Neural cell (in vitro differentiated cells): ENCODE measurements around the gene COPB2. TPM values are rescaled to one million over a fixed set of nuclear protein-coding genes. Genes with fewer than 3 reads are reported as not detected.

ENCODE experiments used
- H2AFZ ChIP-seq: fragments of 200-600, 300-800 bp; sonication (generic), shearing (Covaris generic); 2 replicates; pipeline ENCODE4 v1.6.0; 2014; ENCODE audit warnings: low read depth, mild to moderate bottlenecking, antibody characterized with exemption, low read length, moderate library complexity
- H3F3A ChIP-seq: fragments of 200-600 bp; shearing (Covaris generic); 2 replicates; pipeline ENCODE4 v1.6.1; 2016; ENCODE audit warnings: mild to moderate bottlenecking, moderate library complexity, mixed read lengths, antibody characterized with exemption, low read length; ENCODE audit not compliant: insufficient read depth, poor library complexity, severe bottlenecking
- H3K27ac ChIP-seq: fragments of 200-600, 300-800 bp; sonication (generic), shearing (Covaris generic); 2 replicates; pipeline ENCODE4 v1.5.1; 2014; ENCODE audit warnings: mild to moderate bottlenecking, low read length, moderate library complexity
- H3K27me3 ChIP-seq: fragments of 300-800, 200-600 bp; sonication (generic), shearing (Covaris generic); 2 replicates; pipeline ENCODE4 v1.6.0; 2014; ENCODE audit warnings: mild to moderate bottlenecking, low read depth, low read length, moderate library complexity; ENCODE audit not compliant: insufficient read depth
- H3K36me3 ChIP-seq: fragments of 300-800, 200-600 bp; sonication (generic), shearing (Covaris generic); 2 replicates; pipeline ENCODE4 v1.5.1; 2014; ENCODE audit warnings: mild to moderate bottlenecking, antibody characterized with exemption, low read length, moderate library complexity; ENCODE audit not compliant: insufficient read depth
- H3K4me2 ChIP-seq: fragments of 300-800, 200-600 bp; sonication (generic), shearing (Covaris generic); 2 replicates; pipeline ENCODE4 v1.6.0; 2014; ENCODE audit warnings: mild to moderate bottlenecking, low read length
- H3K4me3 ChIP-seq: fragments of 300-800, 200-600 bp; sonication (generic), shearing (Covaris generic); 2 replicates; pipeline ENCODE4 v1.5.1; 2014; ENCODE audit warnings: mild to moderate bottlenecking, low read length, moderate library complexity
- H3K79me2 ChIP-seq: fragments of 200-600 bp; shearing (Covaris generic); replicated peaks from 2 replicates; pipeline ENCODE4 v1.6.0; 2014; ENCODE audit warnings: mild to moderate bottlenecking, low read length, moderate library complexity; ENCODE audit not compliant: insufficient read depth
- H3K9ac ChIP-seq: fragments of 300-800, 200-600 bp; sonication (generic), shearing (Covaris generic); 2 replicates; pipeline ENCODE4 v1.6.1; 2016; ENCODE audit warnings: mild to moderate bottlenecking, low read length, mixed read lengths
- H3K9me2 ChIP-seq: fragments of 200-600 bp; shearing (Covaris generic); 2 replicates; pipeline ENCODE4 v1.6.1; 2016; ENCODE audit warnings: mild to moderate bottlenecking, low read length, mixed read lengths; ENCODE audit not compliant: insufficient read depth
- H3K9me3 ChIP-seq: fragments of 200-600, 300-800 bp; sonication (generic), shearing (Covaris generic); 2 replicates; pipeline ENCODE4 v1.6.1; 2016; ENCODE audit warnings: mild to moderate bottlenecking, mixed run types, low read length, moderate library complexity, mixed read lengths
- H4K20me1 ChIP-seq: fragments of 200-600 bp; shearing (Covaris generic); 2 replicates; pipeline ENCODE4 v1.6.1; 2016; ENCODE audit warnings: mild to moderate bottlenecking, mixed run types; ENCODE audit not compliant: insufficient read depth
- EP300 ChIP-seq: fragments of 450-650 bp; conservative IDR thresholded peaks from 2 replicates; pipeline ENCODE4 v1.6.1; 2014; ENCODE audit warnings: antibody characterized with exemption, mild to moderate bottlenecking, moderate library complexity; ENCODE audit not compliant: poor library complexity, severe bottlenecking
- EZH2 ChIP-seq: fragments of 200-600, 300-800 bp; shearing (Covaris generic), sonication (generic); IDR thresholded peaks from 2 replicates; pipeline ENCODE4 v1.6.1; 2014; ENCODE audit warnings: antibody characterized with exemption, low read length, borderline replicate concordance, mild to moderate bottlenecking; ENCODE audit not compliant: insufficient read depth, poor library complexity, severe bottlenecking
- MXI1 ChIP-seq: fragments of 450-650 bp; conservative IDR thresholded peaks from 2 replicates; pipeline ENCODE4 v1.6.1; 2014; ENCODE audit warnings: antibody characterized with exemption, mild to moderate bottlenecking; ENCODE audit not compliant: poor library complexity, severe bottlenecking
- POLR2AphosphoS5 ChIP-seq: IDR thresholded peaks from 2 replicates; pipeline ENCODE4 v1.6.1; 2012
- RAD21 ChIP-seq: fragments of 450-650 bp; conservative IDR thresholded peaks from 2 replicates; pipeline ENCODE4 v1.6.1; 2014; ENCODE audit warnings: antibody characterized with exemption, mild to moderate bottlenecking, moderate library complexity
- REST ChIP-seq: IDR thresholded peaks from 2 replicates; pipeline ENCODE4 v1.6.1; 2012; ENCODE audit warnings: borderline replicate concordance
- SMC3 ChIP-seq: fragments of 450-650 bp; conservative IDR thresholded peaks from 2 replicates; pipeline ENCODE4 v1.6.1; 2014; ENCODE audit warnings: antibody characterized with exemption, mild to moderate bottlenecking, moderate library complexity; ENCODE audit not compliant: poor library complexity
- TAF1 ChIP-seq: IDR thresholded peaks from 2 replicates; pipeline ENCODE4 v1.6.1; 2012; ENCODE audit warnings: low read depth
- polyA plus RNA-seq: library from polyadenylated mRNA; depleted of rRNA; stranded (reverse); fragments of >200 nt; gene quantifications from 2 replicates; pipeline ENCODE4 v1.2.3, GENCODE V29; 2014
- TF ChIP-seq, protein P1 (sequence below): fragments of 450-650 bp; IDR thresholded peaks from 2 replicates; pipeline ENCODE4 v1.5.1; 2014; ENCODE audit warnings: antibody characterized with exemption, mild to moderate bottlenecking, moderate library complexity; ENCODE audit not compliant: poor library complexity, severe bottlenecking

COPB2 gene
- polyA plus RNA-seq, 1 donor from 2014 or later: 63.5 TPM

GRCh38 chr3:139322346-139322745 is 67.1 kb downstream of the COPB2 start:
- no peak overlapping the region for H3K27ac ChIP-seq
- no peaks in the 10 kb centered on the region for H4K20me1 ChIP-seq
- H3K79me2 ChIP-seq: no peaks in the 10 kb centered on the region
- TF ChIP-seq SMC3: no peak
- TF ChIP-seq REST: no peak
- no peak for TF ChIP-seq TAF1
- no peaks in the 10 kb centered on the region for H3K36me3 ChIP-seq
- no peak overlapping the region for H3K4me3 ChIP-seq
- no peak overlapping the region for H3K4me2 ChIP-seq
- no peaks in the 10 kb centered on the region for H3F3A ChIP-seq
- no peaks in the 10 kb centered on the region for H3K9me3 ChIP-seq
- H3K9ac ChIP-seq: no peak overlapping the region
- H3K9me2 ChIP-seq: no peaks in the 10 kb centered on the region
- H3K27me3 ChIP-seq: no peaks in the 10 kb centered on the region
- no peak overlapping the region for H2AFZ ChIP-seq

GRCh38 chr3:139320551-139321309 is 68.7 kb downstream of the COPB2 start:
- TF ChIP-seq MXI1: no peak
- TF ChIP-seq REST: no peak
- no peak for TF ChIP-seq EP300
- no peak for TF ChIP-seq SMC3
- TF ChIP-seq, protein P1, sequence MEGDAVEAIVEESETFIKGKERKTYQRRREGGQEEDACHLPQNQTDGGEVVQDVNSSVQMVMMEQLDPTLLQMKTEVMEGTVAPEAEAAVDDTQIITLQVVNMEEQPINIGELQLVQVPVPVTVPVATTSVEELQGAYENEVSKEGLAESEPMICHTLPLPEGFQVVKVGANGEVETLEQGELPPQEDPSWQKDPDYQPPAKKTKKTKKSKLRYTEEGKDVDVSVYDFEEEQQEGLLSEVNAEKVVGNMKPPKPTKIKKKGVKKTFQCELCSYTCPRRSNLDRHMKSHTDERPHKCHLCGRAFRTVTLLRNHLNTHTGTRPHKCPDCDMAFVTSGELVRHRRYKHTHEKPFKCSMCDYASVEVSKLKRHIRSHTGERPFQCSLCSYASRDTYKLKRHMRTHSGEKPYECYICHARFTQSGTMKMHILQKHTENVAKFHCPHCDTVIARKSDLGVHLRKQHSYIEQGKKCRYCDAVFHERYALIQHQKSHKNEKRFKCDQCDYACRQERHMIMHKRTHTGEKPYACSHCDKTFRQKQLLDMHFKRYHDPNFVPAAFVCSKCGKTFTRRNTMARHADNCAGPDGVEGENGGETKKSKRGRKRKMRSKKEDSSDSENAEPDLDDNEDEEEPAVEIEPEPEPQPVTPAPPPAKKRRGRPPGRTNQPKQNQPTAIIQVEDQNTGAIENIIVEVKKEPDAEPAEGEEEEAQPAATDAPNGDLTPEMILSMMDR: no peak
- TF ChIP-seq POLR2AphosphoS5: no peak
- TF ChIP-seq RAD21: no peak
- no peak for TF ChIP-seq TAF1
- TF ChIP-seq EZH2: no peak
- H3K9me2 ChIP-seq: no peaks in the 10 kb centered on the region
- H3K4me2 ChIP-seq: no peak overlapping the region
- H3K9me3 ChIP-seq: no peaks in the 10 kb centered on the region
- no peak overlapping the region for H3K27ac ChIP-seq
- H4K20me1 ChIP-seq: no peaks in the 10 kb centered on the region
- H3K9ac ChIP-seq: no peak overlapping the region
- H3K27me3 ChIP-seq: no peaks in the 10 kb centered on the region
- H3K4me3 ChIP-seq: no peak overlapping the region
- no peak overlapping the region for H2AFZ ChIP-seq
- no peaks in the 10 kb centered on the region for H3K79me2 ChIP-seq
- H3F3A ChIP-seq: no peaks in the 10 kb centered on the region
- no peaks in the 10 kb centered on the region for H3K36me3 ChIP-seq
